KMS-11 (cell line): ENCODE results near the gene GSS.

Experiments used
- H2AFZ ChIP-seq: fragments of 200-600 bp; sonication (generic); 2 replicates; pipeline ENCODE4 v1.6.1; 2016; ENCODE audit warnings: antibody characterized with exemption, mixed run types, low read depth
- H3K27ac ChIP-seq: fragments of 200-600 bp; sonication (generic); 2 replicates; pipeline ENCODE4 v1.6.1; 2016; ENCODE audit warnings: mild to moderate bottlenecking, mixed run types
- H3K27me3 ChIP-seq: fragments of 200-600 bp; sonication (generic); 2 replicates; pipeline ENCODE4 v1.6.1; 2017; ENCODE audit warnings: mild to moderate bottlenecking, low read depth, mixed run types, moderate library complexity; ENCODE audit not compliant: insufficient read depth
- H3K36me3 ChIP-seq: fragments of 200-600 bp; sonication (generic); 2 replicates; pipeline ENCODE4 v1.6.1; 2017; ENCODE audit warnings: mild to moderate bottlenecking, mixed run types; ENCODE audit not compliant: insufficient read depth
- H3K4me1 ChIP-seq: fragments of 200-600 bp; sonication (generic); 2 replicates; pipeline ENCODE4 v1.6.1; 2016; ENCODE audit warnings: mild to moderate bottlenecking, low read depth, mixed run types; ENCODE audit not compliant: poor library complexity, severe bottlenecking
- H3K4me2 ChIP-seq: fragments of 200-600 bp; sonication (generic); 2 replicates; pipeline ENCODE4 v1.7.0; 2016; ENCODE audit warnings: mild to moderate bottlenecking, mixed run types
- H3K4me3 ChIP-seq: fragments of 200-600 bp; sonication (generic); IDR thresholded peaks from 2 replicates; pipeline ENCODE4 v1.6.1; 2017; ENCODE audit warnings: low read depth, low read length, mixed read lengths; ENCODE audit not compliant: insufficient read depth
- H3K79me2 ChIP-seq: fragments of 200-600 bp; sonication (generic); 2 replicates; pipeline ENCODE4 v1.6.1; 2016; ENCODE audit warnings: low read depth, mixed run types; ENCODE audit not compliant: insufficient read depth
- H3K9ac ChIP-seq: fragments of 200-600 bp; sonication (generic); 2 replicates; pipeline ENCODE4 v1.6.1; 2016; ENCODE audit warnings: mild to moderate bottlenecking, mixed run types
- H4K20me1 ChIP-seq: fragments of 200-600 bp; sonication (generic); 2 replicates; pipeline ENCODE4 v1.6.1; 2016; ENCODE audit warnings: mild to moderate bottlenecking, mixed run types; ENCODE audit not compliant: insufficient read depth
- TF ChIP-seq, protein P1 (sequence below): fragments of 200-600 bp; sonication (generic); conservative IDR thresholded peaks from 2 replicates; pipeline ENCODE4 v1.6.1; 2017; ENCODE audit warnings: low read depth, mild to moderate bottlenecking, antibody characterized with exemption, low read length, moderate library complexity, mixed read lengths

GSS gene

GRCh38 chr20:34979366-34980153 is 24.0 kb upstream of the GSS start:
- H3K36me3 ChIP-seq, result no peaks in the 10 kb centered on the region
- H3K27me3 ChIP-seq, result peaks cover 4% of the 10 kb centered on the region; the same call in 1 of the 2 replicates
- H3K9ac ChIP-seq, result no peak overlapping the region
- no peak overlapping the region for H3K4me3 ChIP-seq
- no peak overlapping the region for H3K27ac ChIP-seq
- H3K4me2 ChIP-seq, result no peak overlapping the region
- no peaks in the 10 kb centered on the region for H4K20me1 ChIP-seq
- TF ChIP-seq, protein P1, sequence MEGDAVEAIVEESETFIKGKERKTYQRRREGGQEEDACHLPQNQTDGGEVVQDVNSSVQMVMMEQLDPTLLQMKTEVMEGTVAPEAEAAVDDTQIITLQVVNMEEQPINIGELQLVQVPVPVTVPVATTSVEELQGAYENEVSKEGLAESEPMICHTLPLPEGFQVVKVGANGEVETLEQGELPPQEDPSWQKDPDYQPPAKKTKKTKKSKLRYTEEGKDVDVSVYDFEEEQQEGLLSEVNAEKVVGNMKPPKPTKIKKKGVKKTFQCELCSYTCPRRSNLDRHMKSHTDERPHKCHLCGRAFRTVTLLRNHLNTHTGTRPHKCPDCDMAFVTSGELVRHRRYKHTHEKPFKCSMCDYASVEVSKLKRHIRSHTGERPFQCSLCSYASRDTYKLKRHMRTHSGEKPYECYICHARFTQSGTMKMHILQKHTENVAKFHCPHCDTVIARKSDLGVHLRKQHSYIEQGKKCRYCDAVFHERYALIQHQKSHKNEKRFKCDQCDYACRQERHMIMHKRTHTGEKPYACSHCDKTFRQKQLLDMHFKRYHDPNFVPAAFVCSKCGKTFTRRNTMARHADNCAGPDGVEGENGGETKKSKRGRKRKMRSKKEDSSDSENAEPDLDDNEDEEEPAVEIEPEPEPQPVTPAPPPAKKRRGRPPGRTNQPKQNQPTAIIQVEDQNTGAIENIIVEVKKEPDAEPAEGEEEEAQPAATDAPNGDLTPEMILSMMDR, result no peak
- H3K79me2 ChIP-seq, result no peaks in the 10 kb centered on the region
- H2AFZ ChIP-seq, result no peak overlapping the region
- no peaks in the 10 kb centered on the region for H3K4me1 ChIP-seq

- Histone ChIP-seq H3K27me3 (no peaks in the 10 kb centered on the region; the same call in 1 of the 2 replicates), H2AFZ (no peak overlapping the region), H4K20me1 (no peaks in the 10 kb centered on the region), H3K9ac (no peak overlapping the region), H3K4me1 (no peaks in the 10 kb centered on the region), H3K36me3 (no peaks in the 10 kb centered on the region), H3K4me3 (no peak overlapping the region), H3K27ac (no peak overlapping the region), H3K4me2 (no peak overlapping the region), H3K79me2 (no peaks in the 10 kb centered on the region)
- TF ChIP-seq, protein P1, result no peak
Observed at GRCh38 chr20:34978092-34978744, 22.6 kb upstream of the GSS start.

- no peaks in the 10 kb centered on the region for H4K20me1 ChIP-seq
- H3K36me3 ChIP-seq, result no peaks in the 10 kb centered on the region
Observed at GRCh38 chr20:34977365-34978091, 21.9 kb upstream of the GSS start.

GRCh38 chr20:34976286-34976685 is 20.7 kb upstream of the GSS start:
- Histone ChIP-seq H4K20me1 (no peaks in the 10 kb centered on the region), H2AFZ (no peak overlapping the region), H3K27me3 (no peaks in the 10 kb centered on the region), H3K4me1 (no peaks in the 10 kb centered on the region), H3K79me2 (no peaks in the 10 kb centered on the region), H3K27ac (no peak overlapping the region), H3K4me3 (no peak overlapping the region), H3K9ac (no peak overlapping the region), H3K36me3 (no peaks in the 10 kb centered on the region), H3K4me2 (no peak overlapping the region)
- TF ChIP-seq, protein P1, result no peak

More at GRCh38 chr20:34977365-34978091, 21.9 kb upstream of the GSS start:
- H3K79me2 ChIP-seq, result no peaks in the 10 kb centered on the region
- no peaks in the 10 kb centered on the region for H3K27me3 ChIP-seq
- TF ChIP-seq, protein P1, result no peak
- no peak overlapping the region for H3K4me2 ChIP-seq
- no peak overlapping the region for H2AFZ ChIP-seq
- no peak overlapping the region for H3K4me3 ChIP-seq
- H3K9ac ChIP-seq, result no peak overlapping the region
- H3K4me1 ChIP-seq, result no peaks in the 10 kb centered on the region
- H3K27ac ChIP-seq, result no peak overlapping the region
